ENCODE results near the gene AATF.

- TF ChIP-seq CTCF (IDR thresholded peaks at IDR 0.05 in 8 of 11, conservative IDR thresholded peaks at IDR 0.05 in 3 of 11) (no peak), POLR2A (IDR thresholded peaks at IDR 0.05) (no peak), POLR2AphosphoS5 (IDR thresholded peaks at IDR 0.05) (no peak)
Measured at GRCh38 chr17:36977568-36977967, 28.8 kb downstream of the AATF start.
